GM23248 (cell line): Measurements from ENCODE around the gene HERC2. TPM values are rescaled to one million over a fixed set of nuclear protein-coding genes. Genes with fewer than 3 reads are reported as not detected.
A peak's percentile ranks its signal among the peaks of the same experiment; 100 is the strongest.

ENCODE experiments used
- DNase-seq: peaks from one replicate; pipeline ENCODE4 v3.0.0-alpha.2; 2015
- H2AFZ ChIP-seq: fragments of 200-600 bp; sonication (generic); 2 replicates; pipeline ENCODE4 v1.6.1; 2016; ENCODE audit warnings: antibody characterized with exemption
- H3F3A ChIP-seq: fragments of 200-600 bp; sonication (generic); 2 replicates; pipeline ENCODE4 v1.6.1; 2016; ENCODE audit warnings: mild to moderate bottlenecking, antibody characterized with exemption, mixed run types; ENCODE audit not compliant: insufficient read depth
- H3K27ac ChIP-seq: fragments of 200-600 bp; sonication (generic); 2 replicates; pipeline ENCODE4 v1.5.1; 2016; ENCODE audit warnings: mild to moderate bottlenecking
- H3K27me3 ChIP-seq: fragments of 200-600 bp; sonication (generic); replicated peaks from 2 replicates; pipeline ENCODE4 v1.6.1; 2016; ENCODE audit warnings: mild to moderate bottlenecking; ENCODE audit not compliant: insufficient read depth
- H3K36me3 ChIP-seq: fragments of 200-600 bp; sonication (generic); 2 replicates; pipeline ENCODE4 v1.6.1; 2016; ENCODE audit warnings: low read depth, mild to moderate bottlenecking
- H3K4me1 ChIP-seq: fragments of 200-600 bp; sonication (generic); 2 replicates; pipeline ENCODE4 v1.6.1; 2016; ENCODE audit warnings: mild to moderate bottlenecking; ENCODE audit not compliant: insufficient read depth
- H3K4me2 ChIP-seq: fragments of 200-600 bp; sonication (generic); one replicate; pipeline ENCODE4 v1.6.1; 2016; ENCODE audit warnings: mild to moderate bottlenecking; ENCODE audit not compliant: unreplicated experiment
- H3K4me3 ChIP-seq: fragments of 200-600 bp; sonication (generic); 2 replicates; pipeline ENCODE4 v1.5.1; 2016; ENCODE audit warnings: mild to moderate bottlenecking
- H3K79me2 ChIP-seq: fragments of 200-600 bp; sonication (generic); 2 replicates; pipeline ENCODE4 v1.6.1; 2016; ENCODE audit warnings: mild to moderate bottlenecking; ENCODE audit not compliant: insufficient read depth
- H3K9ac ChIP-seq: fragments of 200-600 bp; sonication (generic); 2 replicates; pipeline ENCODE4 v1.6.1; 2016; ENCODE audit warnings: mild to moderate bottlenecking
- H3K9me2 ChIP-seq: fragments of 200-600 bp; sonication (generic); 2 replicates; pipeline ENCODE4 v1.6.1; 2016; ENCODE audit warnings: mixed run types, mild to moderate bottlenecking, moderate library complexity; ENCODE audit not compliant: insufficient read depth
- H3K9me3 ChIP-seq: fragments of 200-600 bp; sonication (generic); one replicate; pipeline ENCODE4 v1.6.1; 2017; ENCODE audit warnings: low read depth
- H4K20me1 ChIP-seq: fragments of 200-600 bp; sonication (generic); 2 replicates; pipeline ENCODE4 v1.6.0; 2016; ENCODE audit not compliant: insufficient read depth
- EZH2 ChIP-seq: fragments of 200-600 bp; sonication (generic); IDR thresholded peaks from 2 replicates; pipeline ENCODE4 v1.6.1; 2018; ENCODE audit warnings: antibody characterized with exemption, mild to moderate bottlenecking; ENCODE audit not compliant: insufficient read depth, poor library complexity, severe bottlenecking
- EZH2phosphoT487 ChIP-seq: fragments of 200-600 bp; sonication (generic); IDR thresholded peaks from 2 replicates; pipeline ENCODE4 v1.6.1; 2018; ENCODE audit warnings: antibody characterized with exemption, moderate library complexity, mild to moderate bottlenecking, low read depth; ENCODE audit not compliant: insufficient read depth
- WGBS, 2 experiments: methylation state at CpG; one replicate each; pipeline ENCODE4 v1.1.6; 2015 to 2017; ENCODE audit warnings: low lambda C conversion rate in 2 of 2, low coverage in 1 of 2; ENCODE audit errors: missing lambda C conversion rate in 2 of 2; 5-methylcytosine and 5-hydroxymethylcytosine counted together
- in situ Hi-C: fragments of 300-500 bp; cut with MboI; formaldehyde crosslinking; loops from 2 replicates; pipeline ENCODE4 v1.15.0; 2020
- polyA plus RNA-seq: library from polyadenylated mRNA; unstranded; fragments of >200 nt; fragmentation: Nextera tagmentation; extraction: Ambion mirVana; gene quantifications from 2 replicates; pipeline ENCODE4 v1.2.1, GENCODE V29; 2016
- total RNA-seq: library from RNA; depleted of rRNA; stranded (reverse); fragments of >200 nt; shearing (Covaris generic); gene quantifications from 2 replicates; pipeline ENCODE4 v1.2.3, GENCODE V29; 2014

Gene HERC2
- total and polyA plus RNA-seq, 2 experiments from 2014 or later = 28.7 to 36.6 TPM

DNA sequence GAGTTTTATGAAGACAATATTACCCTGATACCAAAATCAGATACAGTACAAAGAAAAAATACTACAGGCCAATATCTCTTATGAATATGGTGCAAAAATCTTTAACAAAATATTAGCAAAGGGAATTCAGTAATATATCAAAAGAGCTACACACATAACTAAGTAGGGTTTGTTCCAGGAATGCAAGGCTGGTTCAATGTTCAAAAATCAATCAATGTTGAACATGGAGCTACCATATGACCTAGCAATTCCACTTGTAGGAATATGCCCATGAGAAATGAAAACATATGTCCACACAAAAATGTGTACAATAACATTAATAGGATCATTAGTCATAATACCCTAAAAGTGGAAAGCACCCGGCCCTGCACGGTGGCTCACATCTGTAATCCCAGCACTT, 230.7 kb downstream of the HERC2 start:
- H3K9me2 ChIP-seq = no peaks in the 10 kb centered on the region
- WGBS, 2 experiments = 83 to 84% methylated on average over 2 of the region's 2 CpGs
- peaks cover 11% of the 10 kb centered on the region for H3K27me3 ChIP-seq
- no peak overlapping the region for H3K9ac ChIP-seq
- no peaks in the 10 kb centered on the region for H3K36me3 ChIP-seq
- H3F3A ChIP-seq = no peaks in the 10 kb centered on the region
- no peaks in the 10 kb centered on the region for H4K20me1 ChIP-seq
- peaks cover 4% of the 10 kb centered on the region for H3K4me1 ChIP-seq
- no peak overlapping the region for H3K4me3 ChIP-seq
- H3K4me2 ChIP-seq = no peak overlapping the region
- no peak overlapping the region for H2AFZ ChIP-seq
- no peak overlapping the region for H3K27ac ChIP-seq
- DNase-seq = no peak
- H3K79me2 ChIP-seq = no peaks in the 10 kb centered on the region
- TF ChIP-seq EZH2phosphoT487 (no peak), EZH2 (no peak)
- in situ Hi-C loops = no loop called here
- H3K9me3 ChIP-seq = no peaks in the 10 kb centered on the region

DNA sequence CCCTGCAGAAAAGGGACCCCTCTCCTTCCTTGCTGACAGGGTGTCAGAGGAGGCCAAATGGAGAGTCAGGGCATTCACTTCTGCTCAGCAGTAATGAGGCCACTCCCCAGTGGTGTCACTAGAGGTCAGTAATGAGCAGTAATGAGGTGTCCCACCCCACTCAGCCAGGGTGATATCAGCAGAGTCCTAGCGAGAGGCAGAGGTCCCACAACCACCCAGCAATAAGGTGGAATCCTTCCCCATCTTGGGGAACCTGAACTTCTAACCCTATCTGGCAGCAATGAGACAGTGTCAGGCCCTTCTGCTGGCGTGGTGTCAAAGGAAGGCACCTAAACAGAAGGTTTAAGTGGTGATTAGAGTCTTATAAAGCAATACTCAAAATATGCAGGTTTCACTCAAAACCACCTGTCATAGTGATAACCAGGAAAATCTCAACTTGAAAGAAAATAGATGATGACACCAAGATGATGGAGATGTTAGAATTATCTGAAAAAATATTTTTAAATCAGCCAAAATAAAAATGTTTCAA, 235.7 kb downstream of the HERC2 start:
- Histone ChIP-seq H3K27me3 (peaks cover 4% of the 10 kb centered on the region; the same call in 1 of the 2 replicates), H3F3A (no peaks in the 10 kb centered on the region), H3K4me1 (no peaks in the 10 kb centered on the region), H3K4me2 (no peak overlapping the region), H2AFZ (no peak overlapping the region), H3K9me3 (no peaks in the 10 kb centered on the region), H3K79me2 (no peaks in the 10 kb centered on the region), H4K20me1 (no peaks in the 10 kb centered on the region), H3K27ac (no peak overlapping the region), H3K36me3 (no peaks in the 10 kb centered on the region), H3K9me2 (no peaks in the 10 kb centered on the region), H3K9ac (no peak overlapping the region), H3K4me3 (no peak overlapping the region)
- in situ Hi-C loops = no loop called here
- TF ChIP-seq EZH2 (no peak), EZH2phosphoT487 (no peak)
- WGBS, 2 experiments = 2 to 4% methylated on average over 2 of the region's 2 CpGs
- DNase-seq = peak; percentile 68

DNA sequence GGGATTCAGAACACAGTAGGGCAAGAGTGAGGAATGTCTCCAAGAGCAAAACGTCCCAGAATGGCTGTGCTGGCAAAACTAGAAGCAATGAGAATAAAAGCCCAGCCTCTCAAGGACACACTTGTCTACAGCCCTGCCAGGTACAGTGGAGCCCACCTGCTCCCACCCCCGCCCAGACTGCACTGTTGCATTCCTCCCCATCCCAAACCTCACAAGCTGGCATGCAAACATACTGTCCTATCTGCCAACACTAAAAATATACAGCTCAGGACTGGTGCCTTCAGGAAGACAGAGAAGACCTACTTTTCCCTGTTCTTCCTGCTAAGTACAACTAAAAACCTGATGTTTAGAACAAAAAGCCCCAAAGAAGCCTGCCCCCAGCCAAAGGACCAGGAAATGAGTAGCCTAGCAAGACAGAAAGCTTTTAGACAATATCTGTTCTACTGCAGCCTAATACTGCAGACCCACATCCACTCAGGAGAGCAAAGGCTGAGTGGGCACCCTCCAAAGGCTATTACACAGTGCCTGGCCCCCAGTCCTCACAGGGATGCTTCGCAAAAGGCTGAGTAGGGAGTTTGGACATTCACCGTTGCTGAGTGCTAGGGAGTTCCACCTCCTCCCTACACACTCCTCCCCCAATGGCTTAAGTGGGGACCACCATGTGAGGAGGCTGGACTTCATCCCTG, 236.3 kb downstream of the HERC2 start:
- Histone ChIP-seq H3K27ac (no peak overlapping the region), H3K9ac (no peak overlapping the region), H4K20me1 (no peaks in the 10 kb centered on the region), H3K79me2 (no peaks in the 10 kb centered on the region), H3K4me2 (no peak overlapping the region), H3K9me3 (no peaks in the 10 kb centered on the region), H2AFZ (no peak overlapping the region), H3K9me2 (no peaks in the 10 kb centered on the region), H3K27me3 (peaks cover 4% of the 10 kb centered on the region; the same call in 1 of the 2 replicates), H3F3A (no peaks in the 10 kb centered on the region), H3K4me1 (no peaks in the 10 kb centered on the region), H3K36me3 (no peaks in the 10 kb centered on the region), H3K4me3 (no peak overlapping the region)
- in situ Hi-C loops = no loop called here
- no peak for TF ChIP-seq EZH2
- WGBS, 2 experiments = 52 to 64% methylated on average over 3 to 4 of the region's 4 CpGs
- DNase-seq = no peak

DNA sequence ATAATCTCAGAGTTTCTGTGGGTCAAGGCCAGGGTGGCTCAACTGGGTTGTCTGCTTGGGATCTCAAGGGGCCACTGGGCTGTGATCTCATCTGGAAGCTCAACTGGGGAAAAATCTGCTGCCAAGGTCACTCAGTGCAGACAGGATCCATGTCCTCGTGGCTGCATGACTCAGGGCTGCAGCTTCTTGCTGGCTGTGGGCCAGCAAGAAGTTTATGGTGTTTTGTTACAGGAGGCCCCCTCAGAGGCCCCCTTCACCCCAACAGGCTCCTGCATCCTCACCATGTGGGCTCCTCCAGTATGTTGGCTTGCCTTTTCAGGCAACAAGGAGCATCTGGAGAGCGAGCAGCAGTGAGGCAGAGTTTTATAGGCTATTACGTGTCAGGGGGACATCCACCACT, 237.4 kb downstream of the HERC2 start:
- Histone ChIP-seq H3K36me3 (no peaks in the 10 kb centered on the region), H3F3A (no peaks in the 10 kb centered on the region), H3K27ac (no peak overlapping the region), H4K20me1 (no peaks in the 10 kb centered on the region), H3K4me1 (no peaks in the 10 kb centered on the region), H3K79me2 (no peaks in the 10 kb centered on the region), H3K4me3 (no peak overlapping the region), H3K9me3 (no peaks in the 10 kb centered on the region), H2AFZ (no peak overlapping the region), H3K9me2 (no peaks in the 10 kb centered on the region), H3K27me3 (peaks cover 10% of the 10 kb centered on the region; the same call in 1 of the 2 replicates), H3K4me2 (no peak overlapping the region), H3K9ac (no peak overlapping the region)
- WGBS, 2 experiments = 51% methylated on average over 3 of the region's 3 CpGs
- in situ Hi-C loops = no loop called here
- DNase-seq = no peak
- TF ChIP-seq EZH2 (no peak), EZH2phosphoT487 (no peak)
